Sigmoid colon (tissue), 4 donors: ENCODE results near the gene SH3GL2.

Experiments used
- CTCF ChIP-seq, 4 experiments: fragments of 450-650 bp in 3 of 4; fragments of 200-600 bp in 1 of 4; IDR thresholded peaks; one replicate each; pipeline ENCODE4 v1.5.1; 2016 to 2019; ENCODE audit warnings: antibody characterized with exemption in 4 of 4, mild to moderate bottlenecking in 3 of 4, moderate library complexity in 2 of 4
- EP300 ChIP-seq, 4 donors: sonication (generic); formaldehyde crosslinking; IDR thresholded peaks; one replicate each; pipeline ENCODE4 v1.6.1; 2017; ENCODE audit warnings: antibody characterized with exemption in 4 of 4
- POLR2A ChIP-seq, 2 donors: fragments of 450-650 bp; IDR thresholded peaks; one replicate each; pipeline ENCODE4 v1.6.1; 2016; ENCODE audit warnings: antibody characterized with exemption in 2 of 2, mild to moderate bottlenecking in 2 of 2, moderate library complexity in 2 of 2
- POLR2AphosphoS5 ChIP-seq, 4 donors: sonication (generic); formaldehyde crosslinking; IDR thresholded peaks; one replicate each; pipeline ENCODE4 v1.6.1; 2017; ENCODE audit warnings: antibody characterized with exemption in 4 of 4

- TF ChIP-seq CTCF (IDR thresholded peaks at IDR 0.05) (no peak), POLR2A (IDR thresholded peaks at IDR 0.05) (no peak), POLR2AphosphoS5 (IDR thresholded peaks at IDR 0.05) (no peak), EP300 (IDR thresholded peaks at IDR 0.05) (no peak)
Observed at GRCh38 chr9:17764306-17764705, 185.4 kb downstream of the SH3GL2 start.
